Osteoblast (primary cell): ENCODE measurements around the gene LARP4B. TPM values are rescaled to one million over a fixed set of nuclear protein-coding genes. Genes with fewer than 3 reads are reported as not detected.

Experiments used
- DNase-seq: peaks from one replicate; pipeline ENCODE4 v3.0.0; 2011; ENCODE audit warnings: low spot score, mixed read lengths; ENCODE audit not compliant: insufficient read length; ENCODE audit errors: missing footprints
- H2AFZ ChIP-seq: 2 replicates; pipeline ENCODE4 v1.6.0; 2011; ENCODE audit warnings: mild to moderate bottlenecking, low read length
- H3K27ac ChIP-seq: 2 replicates; pipeline ENCODE4 v1.5.1; 2011; ENCODE audit warnings: mild to moderate bottlenecking, low read depth, low read length, moderate library complexity
- H3K27me3 ChIP-seq: 2 replicates; pipeline ENCODE4 v1.6.0; 2012; ENCODE audit warnings: mild to moderate bottlenecking, control low read depth, inconsistent platforms, low read length, moderate library complexity; ENCODE audit not compliant: insufficient read depth
- H3K36me3 ChIP-seq: 2 replicates; pipeline ENCODE4 v1.5.1; 2011; ENCODE audit warnings: mild to moderate bottlenecking, low read length, control low read depth, moderate library complexity; ENCODE audit not compliant: insufficient read depth
- H3K4me1 ChIP-seq: 2 replicates; pipeline ENCODE4 v1.5.1; 2011; ENCODE audit warnings: mild to moderate bottlenecking, low read length, control low read depth, moderate library complexity; ENCODE audit not compliant: insufficient read depth
- H3K4me2 ChIP-seq: 2 replicates; pipeline ENCODE4 v1.6.0; 2011; ENCODE audit warnings: mild to moderate bottlenecking, low read length; ENCODE audit not compliant: insufficient read depth
- H3K4me3 ChIP-seq: fragments of 200-600 bp; sonication (generic); 3 replicates; pipeline ENCODE4 v1.5.1; 2012; ENCODE audit warnings: mild to moderate bottlenecking, low read length, inconsistent platforms; ENCODE audit not compliant: insufficient read depth
- H3K79me2 ChIP-seq: 2 replicates; pipeline ENCODE4 v1.6.0; 2012; ENCODE audit warnings: mild to moderate bottlenecking, low read length, control low read depth, inconsistent platforms; ENCODE audit not compliant: insufficient read depth
- H3K9me3 ChIP-seq: 2 replicates; pipeline ENCODE4 v1.5.1; 2011; ENCODE audit warnings: low read depth, low read length, control low read depth
- H4K20me1 ChIP-seq: 2 replicates; pipeline ENCODE4 v1.6.0; 2012; ENCODE audit warnings: mild to moderate bottlenecking, low read length, control low read depth; ENCODE audit not compliant: insufficient read depth
- total RNA-seq: library from RNA; depleted of rRNA; stranded (reverse); fragments of >200 nt; gene quantifications from 2 replicates; pipeline ENCODE4 v1.2.3, GENCODE V29; 2012
- TF ChIP-seq, protein P1 (sequence below): IDR thresholded peaks from 2 replicates; pipeline ENCODE4 v1.5.1; 2011; ENCODE audit warnings: mild to moderate bottlenecking, low read depth, low read length, moderate library complexity; ENCODE audit errors: extremely low read depth

The LARP4B gene
- total RNA-seq, 1 donor = 46.0 TPM

- no peaks in the 10 kb centered on the region for H3K27me3 ChIP-seq
- H3K4me3 ChIP-seq = no peak overlapping the region
- no peak for DNase-seq
- H4K20me1 ChIP-seq = peaks cover 8% of the 10 kb centered on the region
- H3K79me2 ChIP-seq = peaks cover 4% of the 10 kb centered on the region
- H3K4me2 ChIP-seq = no peak overlapping the region
- H2AFZ ChIP-seq = no peak overlapping the region
- no peak overlapping the region for H3K27ac ChIP-seq
- TF ChIP-seq, protein P1, sequence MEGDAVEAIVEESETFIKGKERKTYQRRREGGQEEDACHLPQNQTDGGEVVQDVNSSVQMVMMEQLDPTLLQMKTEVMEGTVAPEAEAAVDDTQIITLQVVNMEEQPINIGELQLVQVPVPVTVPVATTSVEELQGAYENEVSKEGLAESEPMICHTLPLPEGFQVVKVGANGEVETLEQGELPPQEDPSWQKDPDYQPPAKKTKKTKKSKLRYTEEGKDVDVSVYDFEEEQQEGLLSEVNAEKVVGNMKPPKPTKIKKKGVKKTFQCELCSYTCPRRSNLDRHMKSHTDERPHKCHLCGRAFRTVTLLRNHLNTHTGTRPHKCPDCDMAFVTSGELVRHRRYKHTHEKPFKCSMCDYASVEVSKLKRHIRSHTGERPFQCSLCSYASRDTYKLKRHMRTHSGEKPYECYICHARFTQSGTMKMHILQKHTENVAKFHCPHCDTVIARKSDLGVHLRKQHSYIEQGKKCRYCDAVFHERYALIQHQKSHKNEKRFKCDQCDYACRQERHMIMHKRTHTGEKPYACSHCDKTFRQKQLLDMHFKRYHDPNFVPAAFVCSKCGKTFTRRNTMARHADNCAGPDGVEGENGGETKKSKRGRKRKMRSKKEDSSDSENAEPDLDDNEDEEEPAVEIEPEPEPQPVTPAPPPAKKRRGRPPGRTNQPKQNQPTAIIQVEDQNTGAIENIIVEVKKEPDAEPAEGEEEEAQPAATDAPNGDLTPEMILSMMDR = no peak
- peaks cover 21% of the 10 kb centered on the region for H3K4me1 ChIP-seq
- no peaks in the 10 kb centered on the region for H3K9me3 ChIP-seq
- H3K36me3 ChIP-seq = peaks cover 81% of the 10 kb centered on the region
Measured at GRCh38 chr10:822197-822596, 109.3 kb downstream of the LARP4B start.

GRCh38 chr10:821322-821721 is 110.2 kb downstream of the LARP4B start:
- Histone ChIP-seq H3K36me3 (peaks cover 87% of the 10 kb centered on the region), H2AFZ (no peak overlapping the region), H3K27me3 (no peaks in the 10 kb centered on the region), H3K79me2 (peaks cover 4% of the 10 kb centered on the region), H3K9me3 (no peaks in the 10 kb centered on the region), H3K4me3 (no peak overlapping the region), H4K20me1 (peaks cover 8% of the 10 kb centered on the region), H3K4me2 (no peak overlapping the region), H3K27ac (peak overlapping the region; percentile 46), H3K4me1 (peaks cover 21% of the 10 kb centered on the region)
- no peak for DNase-seq
- TF ChIP-seq, protein P1 = no peak

GRCh38 chr10:819816-820215 is 111.7 kb downstream of the LARP4B start:
- no peak for DNase-seq
- Histone ChIP-seq H3K4me1 (peaks cover 21% of the 10 kb centered on the region), H3K79me2 (peaks cover 12% of the 10 kb centered on the region), H2AFZ (no peak overlapping the region), H3K4me2 (no peak overlapping the region), H3K36me3 (peaks cover 86% of the 10 kb centered on the region), H3K27me3 (no peaks in the 10 kb centered on the region), H3K4me3 (no peak overlapping the region), H4K20me1 (peaks cover 8% of the 10 kb centered on the region), H3K27ac (peak overlapping the region; percentile 65), H3K9me3 (no peaks in the 10 kb centered on the region)
- TF ChIP-seq, protein P1 = no peak

- peaks cover 86% of the 10 kb centered on the region for H3K36me3 ChIP-seq
- H2AFZ ChIP-seq = no peak overlapping the region
- H3K27me3 ChIP-seq = no peaks in the 10 kb centered on the region
- H4K20me1 ChIP-seq = peaks cover 8% of the 10 kb centered on the region
- peak; percentile 89 for DNase-seq
- H3K4me2 ChIP-seq = no peak overlapping the region
- TF ChIP-seq, protein P1 = no peak
- H3K27ac ChIP-seq = peak overlapping the region; percentile 65
- H3K4me1 ChIP-seq = peaks cover 21% of the 10 kb centered on the region
- H3K79me2 ChIP-seq = peaks cover 15% of the 10 kb centered on the region
- H3K4me3 ChIP-seq = no peak overlapping the region
- H3K9me3 ChIP-seq = no peaks in the 10 kb centered on the region
Measured at GRCh38 chr10:819326-819725, 112.2 kb downstream of the LARP4B start.
